IMR-90 (cell line): Measurements from ENCODE around the gene TBC1D4.

Source experiments
- CEBPB ChIP-seq: IDR thresholded peaks from 2 replicates; pipeline ENCODE4 v1.6.1; 2012; ENCODE audit warnings: low read depth, low read length, improper control_type of control experiment
- CHD1 ChIP-seq: IDR thresholded peaks from 2 replicates; pipeline ENCODE4 v1.6.1; 2012; ENCODE audit warnings: low read depth, low read length, improper control_type of control experiment
- CTCF ChIP-seq: conservative IDR thresholded peaks from 2 replicates; pipeline ENCODE4 v1.5.1; 2012; ENCODE audit warnings: mild to moderate bottlenecking, low read depth, low read length, improper control_type of control experiment
- ELK1 ChIP-seq: fragments of 150-350 bp; IDR thresholded peaks from 2 replicates; pipeline ENCODE4 v1.6.1; 2016; ENCODE audit warnings: low read depth, mild to moderate bottlenecking, low read length, moderate library complexity, borderline replicate concordance
- FOS ChIP-seq: fragments of 150-350 bp; IDR thresholded peaks from 2 replicates; pipeline ENCODE4 v1.6.1; 2016; ENCODE audit warnings: low read depth, low read length
- MAFK ChIP-seq: IDR thresholded peaks from 2 replicates; pipeline ENCODE4 v1.6.1; 2012; ENCODE audit warnings: low read depth, low read length, improper control_type of control experiment
- MXI1 ChIP-seq: IDR thresholded peaks from 2 replicates; pipeline ENCODE4 v1.6.1; 2012; ENCODE audit warnings: low read depth, mild to moderate bottlenecking, low read length, moderate library complexity, borderline replicate concordance
- POLR2A ChIP-seq: IDR thresholded peaks from 2 replicates; pipeline ENCODE4 v1.6.1; 2012; ENCODE audit warnings: mild to moderate bottlenecking, low read depth, low read length
- RAD21 ChIP-seq: IDR thresholded peaks from 2 replicates; pipeline ENCODE4 v1.6.1; 2012; ENCODE audit warnings: low read length, improper control_type of control experiment
- RCOR1 ChIP-seq: IDR thresholded peaks from 2 replicates; pipeline ENCODE4 v1.6.1; 2012; ENCODE audit warnings: mild to moderate bottlenecking, low read length, improper control_type of control experiment; ENCODE audit not compliant: insufficient replicate concordance
- RFX5 ChIP-seq: IDR thresholded peaks from 2 replicates; pipeline ENCODE4 v1.8.0; 2012; ENCODE audit warnings: low read depth, mild to moderate bottlenecking, low read length, moderate library complexity
- SMC3 ChIP-seq: fragments of 150-350 bp; IDR thresholded peaks from 2 replicates; pipeline ENCODE4 v1.6.1; 2016; ENCODE audit warnings: low read depth, mild to moderate bottlenecking, antibody characterized with exemption, low read length, moderate library complexity
- USF2 ChIP-seq: fragments of 150-350 bp; IDR thresholded peaks from 2 replicates; pipeline ENCODE4 v1.6.1; 2017; ENCODE audit warnings: mild to moderate bottlenecking, antibody characterized with exemption, low read length, low read depth

- TF ChIP-seq RAD21 = no peak
- TF ChIP-seq CHD1 = no peak
- no peak for TF ChIP-seq FOS
- peak; percentile 54; the same call in 1 of the 2 replicates for TF ChIP-seq MXI1
- TF ChIP-seq CTCF = no peak
- no peak for TF ChIP-seq POLR2A
- no peak for TF ChIP-seq USF2
- no peak for TF ChIP-seq RFX5
- no peak for TF ChIP-seq ELK1
- TF ChIP-seq SMC3 = no peak
- TF ChIP-seq RCOR1 = no peak
- no peak for TF ChIP-seq MAFK
- no peak for TF ChIP-seq CEBPB
Measured at GRCh38 chr13:75480671-75481175, 1.2 kb downstream of the TBC1D4 start.
